Glomerular visceral epithelial cell (primary cell): Measurements from ENCODE around the gene PHLDA2.

ENCODE experiments used
- DNase-seq: peaks from one replicate; pipeline ENCODE4 v3.0.0-alpha.2; 2016; ENCODE audit errors: extremely low spot score

The PHLDA2 gene, protein sequence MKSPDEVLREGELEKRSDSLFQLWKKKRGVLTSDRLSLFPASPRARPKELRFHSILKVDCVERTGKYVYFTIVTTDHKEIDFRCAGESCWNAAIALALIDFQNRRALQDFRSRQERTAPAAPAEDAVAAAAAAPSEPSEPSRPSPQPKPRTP

DNA sequence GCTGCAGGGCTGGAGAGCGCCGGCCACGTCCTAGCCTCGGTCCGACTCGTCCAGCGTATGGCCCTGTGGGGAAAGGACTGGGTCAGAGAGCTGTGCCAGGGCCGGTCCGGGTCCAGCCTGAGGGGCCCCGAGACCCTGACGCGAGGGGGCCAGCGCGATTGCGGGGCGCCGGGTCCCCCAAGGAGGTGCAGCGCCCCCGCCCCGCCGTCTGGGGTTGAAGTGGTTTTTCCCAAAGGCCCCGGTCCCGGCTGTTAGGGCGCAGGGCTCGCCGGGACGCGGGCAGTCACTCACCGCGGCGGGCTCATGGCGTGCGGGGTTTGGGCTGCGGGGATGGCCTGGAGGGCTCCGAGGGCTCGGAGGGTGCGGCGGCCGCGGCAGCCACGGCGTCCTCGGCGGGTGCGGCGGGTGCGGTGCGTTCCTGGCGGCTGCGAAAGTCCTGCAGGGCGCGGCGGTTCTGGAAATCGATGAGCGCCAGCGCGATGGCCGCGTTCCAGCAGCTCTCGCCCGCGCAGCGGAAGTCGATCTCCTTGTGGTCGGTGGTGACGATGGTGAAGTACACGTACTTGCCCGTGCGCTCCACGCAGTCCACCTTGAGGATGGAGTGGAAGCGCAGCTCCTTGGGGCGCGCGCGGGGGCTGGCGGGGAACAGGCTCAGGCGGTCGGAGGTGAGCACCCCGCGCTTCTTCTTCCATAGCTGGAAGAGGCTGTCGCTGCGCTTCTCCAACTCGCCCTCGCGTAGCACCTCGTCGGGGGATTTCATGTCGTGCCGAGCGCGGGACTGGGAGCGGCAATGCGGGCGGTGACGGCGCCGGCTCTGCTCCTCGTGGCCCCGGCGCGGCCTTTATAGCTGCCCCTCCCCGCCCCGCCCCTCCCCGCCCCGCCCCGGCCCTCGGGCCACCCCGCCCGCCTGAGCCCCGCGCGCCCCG lies at the start of gene PHLDA2:
TSS of gene PHLDA2 (minus strand) at position 816 of the 926 bp plus-strand sequence. CDS start at position 760, 56 bp downstream.
- peak; percentile 72 for DNase-seq

GRCh38 chr11:2977113-2977512 lies 47.9 kb upstream of the PHLDA2 start:
- DNase-seq: no peak

DNA sequence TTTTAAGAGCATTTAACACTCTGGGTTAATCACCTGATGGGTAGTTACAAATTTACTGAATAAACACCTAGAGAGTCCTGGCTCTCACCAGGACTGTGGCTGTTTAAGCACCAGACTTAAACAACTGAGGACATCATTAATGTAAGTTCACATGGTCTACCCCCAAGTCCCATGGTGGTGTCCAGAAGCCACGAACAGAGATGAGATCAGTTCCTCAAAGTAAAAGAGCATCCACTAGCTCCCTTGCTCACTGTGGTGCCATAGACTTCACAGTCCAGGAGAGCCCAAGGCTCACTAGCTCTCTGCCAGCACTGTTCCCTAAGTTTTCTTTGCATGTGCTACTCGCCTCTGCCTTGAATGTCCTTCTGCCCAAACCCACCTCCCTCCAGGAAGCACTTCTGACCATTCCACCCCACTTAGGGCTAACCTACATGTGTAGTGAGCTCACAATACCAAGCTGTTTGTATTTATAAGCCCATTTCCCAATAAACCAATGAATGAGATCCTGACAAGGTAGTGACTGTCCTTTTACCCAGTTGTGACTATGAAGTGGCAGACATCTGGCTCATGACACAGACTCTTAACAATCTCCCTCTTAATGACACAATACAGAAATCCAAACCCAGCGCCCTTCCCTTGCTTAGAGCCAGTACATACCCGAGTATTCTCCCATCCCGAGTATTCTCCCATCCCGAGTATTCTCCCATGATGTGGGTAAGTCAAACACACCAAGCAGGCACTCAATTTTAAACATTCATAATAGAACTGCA lies 47.3 kb upstream of the PHLDA2 start:
- no peak for DNase-seq

- DNase-seq: peak; percentile 30
Measured at GRCh38 chr11:2975594-2975993, 46.4 kb upstream of the PHLDA2 start.

- no peak for DNase-seq
Measured at GRCh38 chr11:2974272-2974671, 45.1 kb upstream of the PHLDA2 start.

DNA sequence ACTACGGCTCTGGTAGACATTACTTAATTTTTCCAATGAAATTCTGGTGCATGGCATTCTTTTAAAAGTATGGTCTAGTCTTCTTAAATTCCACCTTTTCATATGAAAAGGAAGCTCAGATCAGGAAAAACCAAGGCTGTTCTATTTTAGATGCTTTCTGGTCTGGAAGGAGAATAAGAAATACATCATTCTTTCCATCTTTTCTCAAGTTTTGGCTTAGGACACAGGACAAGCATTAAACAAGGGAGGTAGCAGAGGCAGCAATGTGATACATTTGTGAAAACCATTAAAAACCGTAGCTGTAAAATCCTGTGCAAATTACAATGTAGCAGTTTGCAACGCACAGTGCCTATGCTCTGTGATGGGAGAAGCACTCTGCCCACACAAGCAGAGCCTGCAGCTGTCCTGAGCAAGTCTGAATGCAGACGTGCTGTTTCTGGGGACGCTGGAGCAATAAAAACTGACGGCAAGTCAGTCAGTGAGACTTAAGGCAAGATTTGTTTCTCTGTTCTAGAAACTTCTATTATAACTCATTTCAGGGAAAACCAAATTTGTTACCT lies 39.2 kb upstream of the PHLDA2 start:
- DNase-seq: no peak

- no peak for DNase-seq
Measured at GRCh38 chr11:2964782-2965181, 35.6 kb upstream of the PHLDA2 start.

DNA sequence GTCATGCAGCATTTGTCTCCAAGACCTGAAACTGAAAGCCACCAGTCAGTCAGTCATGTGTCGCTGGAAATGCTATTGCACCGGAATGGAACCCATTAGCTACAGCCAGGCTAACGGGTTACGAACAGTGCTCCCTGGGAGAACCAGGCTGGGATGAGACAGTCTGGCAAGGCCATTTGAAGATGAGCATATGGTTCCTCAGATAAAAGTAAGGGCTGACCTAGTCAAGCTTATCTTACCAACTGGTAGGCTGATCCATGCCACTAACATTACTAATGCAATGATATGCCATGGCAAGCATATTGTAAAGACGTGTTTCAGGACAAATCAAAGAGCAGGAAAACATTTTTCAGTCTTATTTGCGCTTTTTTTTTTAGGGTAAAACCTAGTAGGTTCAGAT lies 34.5 kb upstream of the PHLDA2 start:
- DNase-seq: no peak

DNA sequence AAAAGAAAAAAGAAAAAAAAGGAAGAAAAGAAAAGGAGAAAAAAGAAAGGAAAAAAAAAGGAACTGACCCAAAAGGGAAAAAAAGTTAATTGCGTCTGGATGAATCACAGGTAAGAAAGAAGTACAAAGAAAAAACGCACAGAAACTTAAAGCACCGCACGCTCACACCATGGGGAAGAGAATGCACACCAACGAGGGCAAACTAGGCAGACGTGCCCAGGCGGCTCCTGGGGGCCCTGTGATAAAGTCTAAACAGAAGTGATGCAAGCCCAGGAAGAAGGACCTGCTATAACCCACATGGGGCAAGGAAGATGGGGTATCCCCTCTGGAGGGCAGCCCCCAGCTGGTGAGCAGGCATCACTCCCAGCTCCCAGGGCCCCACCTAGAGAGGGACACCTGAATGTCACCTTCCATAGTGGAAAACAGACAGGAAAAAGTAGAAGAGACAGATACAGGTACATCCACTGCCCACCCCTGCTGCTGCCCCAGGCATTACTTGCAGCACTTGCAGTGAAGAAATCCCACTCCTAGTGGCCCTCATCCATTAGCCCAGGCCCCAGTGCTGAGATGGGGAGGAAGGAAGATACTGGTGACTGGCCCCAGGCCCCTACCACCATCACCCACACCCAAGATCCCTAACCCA lies 34.0 kb upstream of the PHLDA2 start:
- DNase-seq: no peak

DNA sequence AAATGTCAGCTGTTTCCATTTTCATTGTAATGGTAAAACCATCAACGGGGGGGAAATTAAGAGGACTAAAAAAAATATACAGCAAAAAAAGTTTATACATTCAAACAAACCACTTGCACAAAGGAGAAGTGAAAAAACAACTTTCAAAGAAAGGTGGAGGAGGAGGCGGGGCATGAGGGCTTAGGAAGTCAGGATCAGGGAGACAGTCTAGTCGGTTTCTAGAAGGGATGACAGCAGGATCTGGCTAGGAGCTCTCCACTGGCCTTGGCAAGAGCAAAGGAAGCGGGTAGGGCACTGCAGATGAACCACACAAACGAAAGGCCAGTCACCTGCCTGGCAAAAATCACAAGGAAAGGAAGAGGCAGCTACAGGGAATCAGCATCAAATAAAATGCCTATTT lies 31.9 kb upstream of the PHLDA2 start:
- no peak for DNase-seq

DNA sequence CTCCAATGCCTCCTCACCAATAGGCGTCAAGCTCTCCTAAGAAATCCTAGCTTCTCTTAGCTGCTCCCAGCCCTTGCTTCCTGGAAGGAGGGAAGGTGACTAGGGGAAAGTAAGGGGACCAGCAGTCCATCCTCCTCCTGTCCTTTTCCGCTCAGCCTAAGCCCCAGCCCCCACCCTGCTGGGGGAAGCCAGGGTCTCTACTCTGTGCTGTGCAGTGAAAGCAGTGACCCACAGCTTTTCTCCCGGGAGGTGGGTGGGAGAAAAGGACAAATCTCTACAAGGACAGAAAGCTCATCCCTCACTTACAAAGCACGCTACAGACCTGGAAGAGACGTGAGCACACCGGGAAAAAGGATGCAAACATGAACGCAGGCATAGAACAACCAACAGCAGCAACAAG lies 30.9 kb upstream of the PHLDA2 start:
- no peak for DNase-seq

- no peak for DNase-seq
Measured at GRCh38 chr11:2958251-2958650, 29.0 kb upstream of the PHLDA2 start.

DNA sequence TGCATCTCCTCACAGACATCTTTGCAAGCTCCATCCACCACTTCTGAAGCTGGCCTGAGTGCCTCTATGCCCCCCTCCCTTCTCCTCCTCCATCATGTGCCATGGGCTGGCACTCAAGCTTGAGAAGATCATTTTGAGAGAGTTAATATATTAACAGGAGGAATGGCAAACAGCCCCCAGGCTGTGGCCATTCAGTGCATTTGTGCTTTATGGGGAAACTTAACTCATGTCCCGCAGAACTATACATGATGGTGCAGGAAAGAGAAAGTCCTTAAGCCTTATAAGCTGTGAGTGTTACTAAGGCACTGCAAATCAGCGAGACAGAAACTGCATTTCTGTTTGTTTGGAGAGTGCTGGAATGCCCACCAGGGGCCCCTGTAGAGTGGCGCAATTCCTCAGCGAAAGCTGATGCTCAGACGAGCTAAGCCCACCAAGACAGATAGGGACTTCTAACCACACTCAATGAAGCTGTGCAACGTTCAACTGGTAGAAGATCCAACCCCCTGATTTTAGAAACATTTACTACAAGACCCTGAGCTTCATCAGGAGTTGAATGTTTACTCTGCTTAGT lies 26.8 kb upstream of the PHLDA2 start:
- DNase-seq: no peak

DNA sequence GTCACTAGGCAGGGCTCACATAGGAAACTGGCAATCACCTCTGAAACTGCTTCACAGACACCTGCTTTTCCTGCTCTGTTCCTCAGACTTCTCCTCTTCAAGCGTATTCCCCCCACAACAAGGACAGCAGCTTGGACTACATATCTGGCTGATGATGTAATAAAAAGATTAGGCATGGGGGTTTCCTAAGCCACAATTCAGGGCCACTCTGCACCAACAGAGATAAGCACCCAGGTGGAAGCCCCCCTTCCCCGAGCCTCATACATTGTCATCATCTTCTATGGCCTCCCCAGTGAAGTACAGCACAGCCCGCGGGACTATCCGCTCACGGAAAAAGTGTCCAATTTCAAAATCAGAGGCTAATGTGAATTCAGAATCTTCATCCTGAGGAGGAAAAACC lies 25.0 kb upstream of the PHLDA2 start:
- peak; percentile 43 for DNase-seq

GRCh38 chr11:2952290-2952689 lies 23.1 kb upstream of the PHLDA2 start:
- no peak for DNase-seq

DNA sequence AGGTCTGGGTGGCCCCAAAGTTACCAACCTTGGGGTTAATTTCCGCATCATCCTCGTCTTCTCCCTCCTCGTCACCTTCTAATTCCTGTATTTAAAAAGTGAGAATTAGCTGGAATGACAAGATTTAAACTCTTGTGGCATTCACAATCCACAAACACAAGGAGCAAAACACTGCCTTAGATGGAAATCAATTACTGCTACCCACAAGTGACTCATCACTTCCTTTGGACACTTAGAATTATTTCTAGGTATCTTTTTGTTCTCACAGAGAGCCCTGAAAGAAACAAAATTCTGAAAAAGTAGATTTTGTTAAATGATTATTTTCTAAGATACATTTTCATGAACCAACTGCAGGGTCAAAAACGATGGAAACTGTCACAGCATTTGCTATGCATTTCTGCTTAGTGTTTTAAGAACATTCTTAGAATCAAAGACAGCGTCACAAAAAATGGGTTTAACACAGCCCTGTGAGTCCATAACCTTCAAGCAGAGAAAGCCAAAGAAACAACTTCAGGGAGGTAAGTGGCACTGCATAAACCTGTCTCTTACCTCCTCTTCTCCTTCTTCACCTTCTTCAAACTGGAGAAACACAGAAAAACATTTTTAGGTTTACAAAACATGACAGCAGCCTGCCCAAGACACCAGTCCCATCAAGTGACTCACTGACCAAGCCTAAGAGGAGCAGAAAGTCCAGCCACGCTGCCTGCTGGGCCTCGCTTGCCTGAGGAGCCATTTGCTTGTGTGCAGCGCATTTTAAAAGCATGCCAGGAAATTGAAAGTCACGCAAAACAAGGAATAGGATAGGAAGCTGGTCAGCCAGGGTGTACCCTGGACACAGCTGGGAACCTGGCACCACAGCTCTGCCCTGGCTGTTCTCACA lies 22.3 kb upstream of the PHLDA2 start:
- peak; percentile 62 for DNase-seq

- DNase-seq: no peak
Measured at GRCh38 chr11:2950825-2951224, 21.6 kb upstream of the PHLDA2 start.

- no peak for DNase-seq
Measured at GRCh38 chr11:2949920-2950319, 20.7 kb upstream of the PHLDA2 start.

DNA sequence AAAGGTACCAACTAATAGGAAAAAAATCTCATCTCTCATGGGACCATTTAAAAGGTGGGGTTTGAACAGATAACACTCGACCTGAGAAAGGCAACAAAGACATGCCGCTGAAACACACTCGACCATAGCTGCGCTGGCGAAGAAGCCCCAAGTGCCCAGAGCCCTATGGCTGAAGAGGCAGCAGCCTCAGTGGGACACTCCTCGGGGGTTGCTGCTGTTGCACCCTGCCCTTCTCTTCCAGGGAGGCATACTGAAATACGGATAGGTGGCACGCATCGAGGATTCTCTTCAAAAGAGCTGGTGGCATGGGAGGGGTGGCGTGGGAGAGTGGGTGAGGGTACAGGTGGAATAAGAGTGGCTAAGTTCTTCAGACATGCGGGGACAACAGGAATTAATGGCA lies 18.5 kb upstream of the PHLDA2 start:
- DNase-seq: no peak

DNA sequence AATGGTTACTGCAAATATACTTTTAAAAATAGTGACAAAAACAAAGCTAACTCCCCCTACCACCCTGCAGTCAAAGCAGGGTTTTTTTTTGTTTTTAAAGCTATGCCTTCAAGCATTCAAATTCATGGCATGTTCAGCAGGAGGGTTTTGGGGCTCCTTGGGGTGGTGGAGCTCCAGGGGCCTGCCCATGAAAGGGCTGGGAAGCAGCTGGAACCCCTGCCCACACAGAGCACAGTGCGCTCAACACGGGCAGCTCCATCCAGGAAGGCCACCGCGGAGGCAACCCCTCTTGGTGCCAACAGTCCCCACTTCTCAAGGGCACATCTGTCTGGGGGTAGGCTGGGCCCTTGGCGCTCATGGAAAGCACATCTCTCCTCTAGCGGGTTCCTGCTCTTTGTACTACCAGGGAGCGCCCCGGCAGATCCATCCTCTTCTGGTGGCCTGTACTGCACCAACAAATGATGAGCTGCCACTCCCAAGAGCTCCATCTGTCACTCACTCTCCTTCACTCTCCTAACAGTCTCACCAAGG lies 16.6 kb upstream of the PHLDA2 start:
- no peak for DNase-seq
